Osteoblast (primary cell): ENCODE data around the gene PCP4. TPM values are rescaled to one million over a fixed set of nuclear protein-coding genes. Genes with fewer than 3 reads are reported as not detected.
A peak's percentile ranks its signal among the peaks of the same experiment; 100 is the strongest.

Experiments
- DNase-seq: peaks from one replicate; pipeline ENCODE4 v3.0.0; 2011; ENCODE audit warnings: low spot score, mixed read lengths; ENCODE audit not compliant: insufficient read length; ENCODE audit errors: missing footprints
- H2AFZ ChIP-seq: 2 replicates; pipeline ENCODE4 v1.6.0; 2011; ENCODE audit warnings: mild to moderate bottlenecking, low read length
- H3K27ac ChIP-seq: 2 replicates; pipeline ENCODE4 v1.5.1; 2011; ENCODE audit warnings: mild to moderate bottlenecking, low read depth, low read length, moderate library complexity
- H3K27me3 ChIP-seq: 2 replicates; pipeline ENCODE4 v1.6.0; 2012; ENCODE audit warnings: mild to moderate bottlenecking, control low read depth, inconsistent platforms, low read length, moderate library complexity; ENCODE audit not compliant: insufficient read depth
- H3K36me3 ChIP-seq: 2 replicates; pipeline ENCODE4 v1.5.1; 2011; ENCODE audit warnings: mild to moderate bottlenecking, low read length, control low read depth, moderate library complexity; ENCODE audit not compliant: insufficient read depth
- H3K4me1 ChIP-seq: 2 replicates; pipeline ENCODE4 v1.5.1; 2011; ENCODE audit warnings: mild to moderate bottlenecking, low read length, control low read depth, moderate library complexity; ENCODE audit not compliant: insufficient read depth
- H3K4me2 ChIP-seq: 2 replicates; pipeline ENCODE4 v1.6.0; 2011; ENCODE audit warnings: mild to moderate bottlenecking, low read length; ENCODE audit not compliant: insufficient read depth
- H3K4me3 ChIP-seq: fragments of 200-600 bp; sonication (generic); 3 replicates; pipeline ENCODE4 v1.5.1; 2012; ENCODE audit warnings: mild to moderate bottlenecking, low read length, inconsistent platforms; ENCODE audit not compliant: insufficient read depth
- H3K79me2 ChIP-seq: 2 replicates; pipeline ENCODE4 v1.6.0; 2012; ENCODE audit warnings: mild to moderate bottlenecking, low read length, control low read depth, inconsistent platforms; ENCODE audit not compliant: insufficient read depth
- H3K9me3 ChIP-seq: 2 replicates; pipeline ENCODE4 v1.5.1; 2011; ENCODE audit warnings: low read depth, low read length, control low read depth
- H4K20me1 ChIP-seq: 2 replicates; pipeline ENCODE4 v1.6.0; 2012; ENCODE audit warnings: mild to moderate bottlenecking, low read length, control low read depth; ENCODE audit not compliant: insufficient read depth
- CTCF ChIP-seq: IDR thresholded peaks from 2 replicates; pipeline ENCODE4 v1.5.1; 2011; ENCODE audit warnings: mild to moderate bottlenecking, low read depth, low read length, moderate library complexity; ENCODE audit errors: extremely low read depth
- total RNA-seq: library from RNA; depleted of rRNA; stranded (reverse); fragments of >200 nt; gene quantifications from 2 replicates; pipeline ENCODE4 v1.2.3, GENCODE V29; 2012

The PCP4 gene
- total RNA-seq, result not detected in 2 replicates

- Histone ChIP-seq H4K20me1 (no peaks in the 10 kb centered on the region), H3K79me2 (no peaks in the 10 kb centered on the region), H3K4me2 (no peak within 1 kb of the TSS), H3K4me3 (no peak within 1 kb of the TSS), H3K4me1 (no peaks in the 10 kb centered on the region), H3K9me3 (no peaks in the 10 kb centered on the region), H3K27me3 (no peaks in the 10 kb centered on the region), H3K36me3 (no peaks in the 10 kb centered on the region), H2AFZ (no peak within 1 kb of the TSS), H3K27ac (no peak within 1 kb of the TSS)
- peak; percentile 68 for TF ChIP-seq CTCF
- no peak for DNase-seq
Observed at GRCh38 chr21:39867198-39867650, at the start of gene PCP4. TSS of gene PCP4 (plus strand) at chr21:39867438. CDS start at chr21:39867502, 64 bp downstream.

- H3K4me2 ChIP-seq, result no peak overlapping the region
- no peaks in the 10 kb centered on the region for H3K9me3 ChIP-seq
- no peak for DNase-seq
- H3K27me3 ChIP-seq, result no peaks in the 10 kb centered on the region
- no peaks in the 10 kb centered on the region for H3K36me3 ChIP-seq
- no peak overlapping the region for H2AFZ ChIP-seq
- H3K79me2 ChIP-seq, result no peaks in the 10 kb centered on the region
- H3K4me1 ChIP-seq, result no peaks in the 10 kb centered on the region
- TF ChIP-seq CTCF, result no peak
- no peak overlapping the region for H3K27ac ChIP-seq
- H3K4me3 ChIP-seq, result no peak overlapping the region
- no peaks in the 10 kb centered on the region for H4K20me1 ChIP-seq
Observed at GRCh38 chr21:39818557-39818956, 48.7 kb upstream of the PCP4 start.

- H2AFZ ChIP-seq, result no peak overlapping the region
- no peaks in the 10 kb centered on the region for H3K4me1 ChIP-seq
- no peaks in the 10 kb centered on the region for H3K9me3 ChIP-seq
- H3K4me2 ChIP-seq, result no peak overlapping the region
- no peak overlapping the region for H3K4me3 ChIP-seq
- H3K36me3 ChIP-seq, result no peaks in the 10 kb centered on the region
- DNase-seq, result no peak
- TF ChIP-seq CTCF, result no peak
- no peaks in the 10 kb centered on the region for H3K27me3 ChIP-seq
- no peaks in the 10 kb centered on the region for H4K20me1 ChIP-seq
- H3K79me2 ChIP-seq, result no peaks in the 10 kb centered on the region
- H3K27ac ChIP-seq, result no peak overlapping the region
Observed at GRCh38 chr21:39822042-39822441, 45.2 kb upstream of the PCP4 start.

- Histone ChIP-seq H3K27me3 (no peaks in the 10 kb centered on the region), H3K4me1 (no peaks in the 10 kb centered on the region), H3K36me3 (no peaks in the 10 kb centered on the region), H3K9me3 (no peaks in the 10 kb centered on the region), H4K20me1 (no peaks in the 10 kb centered on the region), H3K4me3 (no peak overlapping the region), H3K4me2 (no peak overlapping the region), H2AFZ (no peak overlapping the region), H3K27ac (no peak overlapping the region), H3K79me2 (no peaks in the 10 kb centered on the region)
- no peak for TF ChIP-seq CTCF
- no peak for DNase-seq
Observed at GRCh38 chr21:39825250-39825649, 42.0 kb upstream of the PCP4 start.
